GM12801 (cell line): ENCODE results near the gene SSX2IP.

Experiments
- CTCF ChIP-seq: IDR thresholded peaks from one replicate; pipeline ENCODE4 v1.5.1; 2011; ENCODE audit warnings: control low read depth; ENCODE audit not compliant: insufficient read length; ENCODE audit errors: extremely low read depth

SSX2IP gene

GRCh38 chr1:84598418-84598817 lies 91.8 kb downstream of the SSX2IP start:
- TF ChIP-seq CTCF = no peak

GRCh38 chr1:84597011-84597410 lies 93.2 kb downstream of the SSX2IP start:
- no peak for TF ChIP-seq CTCF
